HepG2 (cell line): ENCODE results near the gene CDHR5.

Experiments
- FOSL1 ChIP-seq: sonication (generic); formaldehyde crosslinking; IDR thresholded peaks from 2 replicates; pipeline ENCODE4 v1.9.0; 2021; ENCODE audit warnings: missing genetic modification reagents, borderline replicate concordance
- TF ChIP-seq, protein P1 (sequence below): sonication (generic); formaldehyde crosslinking; IDR thresholded peaks from 2 replicates; pipeline ENCODE4 v1.8.0; 2022; ENCODE audit warnings: missing genetic modification reagents, mild to moderate bottlenecking, moderate library complexity, borderline replicate concordance

DNA sequence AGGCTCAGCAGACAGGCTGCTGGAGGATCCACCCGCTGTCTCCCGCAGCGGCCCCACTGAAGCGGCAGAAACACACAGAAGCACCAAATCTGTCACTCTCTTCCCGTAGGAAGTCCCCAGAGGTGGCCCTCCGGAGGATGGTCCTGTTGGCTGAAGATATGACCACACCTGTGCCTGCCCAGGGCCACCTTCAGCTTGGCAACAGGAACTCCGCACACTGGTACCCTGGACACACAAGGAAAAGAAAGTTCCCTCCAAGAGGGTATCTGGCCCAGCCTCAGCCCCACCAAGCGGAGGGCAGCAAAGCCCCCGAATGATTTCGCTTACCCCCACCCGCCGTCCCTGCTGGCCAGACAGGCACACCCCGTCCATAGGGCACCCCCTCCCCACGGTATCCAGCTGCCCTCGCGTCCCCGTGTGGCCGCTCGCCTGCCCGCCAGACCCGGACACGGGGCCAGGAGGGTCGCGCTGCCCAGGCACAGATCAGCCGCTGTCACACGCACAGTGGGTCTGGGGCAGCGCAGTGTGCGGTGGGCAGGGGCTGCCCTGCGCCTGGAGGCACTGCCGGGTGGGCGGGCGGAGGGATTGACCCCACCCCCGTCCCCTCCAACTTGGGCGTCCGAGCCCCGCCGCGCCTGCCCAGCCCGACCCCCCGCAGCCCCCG, 57.0 kb downstream of the CDHR5 start:
- TF ChIP-seq FOSL1 (CRISPR knock-in tag), result no peak
- TF ChIP-seq, protein P1, sequence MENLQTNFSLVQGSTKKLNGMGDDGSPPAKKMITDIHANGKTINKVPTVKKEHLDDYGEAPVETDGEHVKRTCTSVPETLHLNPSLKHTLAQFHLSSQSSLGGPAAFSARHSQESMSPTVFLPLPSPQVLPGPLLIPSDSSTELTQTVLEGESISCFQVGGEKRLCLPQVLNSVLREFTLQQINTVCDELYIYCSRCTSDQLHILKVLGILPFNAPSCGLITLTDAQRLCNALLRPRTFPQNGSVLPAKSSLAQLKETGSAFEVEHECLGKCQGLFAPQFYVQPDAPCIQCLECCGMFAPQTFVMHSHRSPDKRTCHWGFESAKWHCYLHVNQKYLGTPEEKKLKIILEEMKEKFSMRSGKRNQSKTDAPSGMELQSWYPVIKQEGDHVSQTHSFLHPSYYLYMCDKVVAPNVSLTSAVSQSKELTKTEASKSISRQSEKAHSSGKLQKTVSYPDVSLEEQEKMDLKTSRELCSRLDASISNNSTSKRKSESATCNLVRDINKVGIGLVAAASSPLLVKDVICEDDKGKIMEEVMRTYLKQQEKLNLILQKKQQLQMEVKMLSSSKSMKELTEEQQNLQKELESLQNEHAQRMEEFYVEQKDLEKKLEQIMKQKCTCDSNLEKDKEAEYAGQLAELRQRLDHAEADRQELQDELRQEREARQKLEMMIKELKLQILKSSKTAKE (CRISPR knock-in tag), result no peak
